ENCODE results near the gene HINFP.

The HINFP gene

DNA sequence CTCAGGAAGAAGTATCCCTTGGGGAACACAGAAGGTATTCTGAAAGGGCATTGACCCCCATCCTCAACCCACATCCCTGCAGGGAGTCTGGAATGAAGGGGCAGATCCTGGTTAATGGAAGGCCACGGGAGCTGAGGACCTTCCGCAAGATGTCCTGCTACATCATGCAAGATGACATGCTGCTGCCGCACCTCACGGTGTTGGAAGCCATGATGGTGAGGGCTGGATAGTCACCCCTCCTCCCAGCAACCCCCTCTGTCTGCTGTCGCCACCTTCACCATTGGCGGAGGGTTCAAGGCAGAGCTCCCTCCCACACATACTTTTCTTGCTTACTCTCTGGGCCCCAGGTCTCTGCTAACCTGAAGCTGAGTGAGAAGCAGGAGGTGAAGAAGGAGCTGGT lies 32.8 kb downstream of the HINFP start:
- TF ChIP-seq, protein P1, sequence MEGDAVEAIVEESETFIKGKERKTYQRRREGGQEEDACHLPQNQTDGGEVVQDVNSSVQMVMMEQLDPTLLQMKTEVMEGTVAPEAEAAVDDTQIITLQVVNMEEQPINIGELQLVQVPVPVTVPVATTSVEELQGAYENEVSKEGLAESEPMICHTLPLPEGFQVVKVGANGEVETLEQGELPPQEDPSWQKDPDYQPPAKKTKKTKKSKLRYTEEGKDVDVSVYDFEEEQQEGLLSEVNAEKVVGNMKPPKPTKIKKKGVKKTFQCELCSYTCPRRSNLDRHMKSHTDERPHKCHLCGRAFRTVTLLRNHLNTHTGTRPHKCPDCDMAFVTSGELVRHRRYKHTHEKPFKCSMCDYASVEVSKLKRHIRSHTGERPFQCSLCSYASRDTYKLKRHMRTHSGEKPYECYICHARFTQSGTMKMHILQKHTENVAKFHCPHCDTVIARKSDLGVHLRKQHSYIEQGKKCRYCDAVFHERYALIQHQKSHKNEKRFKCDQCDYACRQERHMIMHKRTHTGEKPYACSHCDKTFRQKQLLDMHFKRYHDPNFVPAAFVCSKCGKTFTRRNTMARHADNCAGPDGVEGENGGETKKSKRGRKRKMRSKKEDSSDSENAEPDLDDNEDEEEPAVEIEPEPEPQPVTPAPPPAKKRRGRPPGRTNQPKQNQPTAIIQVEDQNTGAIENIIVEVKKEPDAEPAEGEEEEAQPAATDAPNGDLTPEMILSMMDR (IDR thresholded peaks at IDR 0.05; ENCODE audit: low read depth, low read length, missing control alignments), result no peak
- no peak overlapping the region for H3K4me3 ChIP-seq (replicated peaks; ENCODE audit: low read depth, low read length)
- DNase-seq (ENCODE audit: extremely low read depth, low read depth), result no peak

DNA sequence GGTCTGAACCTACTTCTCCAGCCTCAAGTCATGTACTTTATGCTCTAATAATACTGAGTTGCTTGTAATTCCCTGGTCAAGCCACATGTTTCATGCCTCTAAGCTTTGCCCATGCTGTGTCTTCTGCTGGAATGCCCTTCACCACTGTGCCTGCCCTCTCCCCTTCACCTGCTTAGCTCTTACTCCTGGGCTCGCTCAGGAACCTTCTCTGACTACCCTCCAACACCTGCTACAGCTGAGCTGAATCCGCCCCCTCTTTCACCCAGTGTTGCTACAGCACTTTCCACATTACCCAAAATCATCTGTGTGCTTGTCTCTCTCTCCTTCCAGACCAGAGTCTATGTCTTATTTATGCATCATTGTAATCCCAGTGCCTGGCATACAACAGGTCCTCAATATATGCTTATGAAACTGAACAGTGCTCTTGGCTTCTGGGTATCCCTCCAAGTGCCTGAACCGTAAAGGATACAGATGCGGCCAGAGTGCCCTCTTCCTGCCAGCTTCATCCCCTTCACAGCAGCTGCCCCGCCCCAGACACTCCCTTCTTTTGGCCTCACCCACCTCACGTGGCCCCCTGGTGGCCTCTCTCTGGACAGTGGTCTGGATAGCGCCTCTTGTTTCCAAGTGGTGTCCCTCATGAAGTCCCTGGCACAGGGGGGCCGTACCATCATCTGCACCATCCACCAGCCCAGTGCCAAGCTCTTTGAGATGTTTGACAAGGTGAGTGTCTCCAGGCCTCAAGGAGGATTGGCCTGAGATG lies 34.5 kb downstream of the HINFP start:
- DNase-seq (ENCODE audit: extremely low read depth, low read depth), result no peak
- TF ChIP-seq, protein P1 (IDR thresholded peaks at IDR 0.05; ENCODE audit: low read depth, low read length, missing control alignments), result peak; percentile 47
- no peak overlapping the region for H3K4me3 ChIP-seq (replicated peaks; ENCODE audit: low read depth, low read length)

DNA sequence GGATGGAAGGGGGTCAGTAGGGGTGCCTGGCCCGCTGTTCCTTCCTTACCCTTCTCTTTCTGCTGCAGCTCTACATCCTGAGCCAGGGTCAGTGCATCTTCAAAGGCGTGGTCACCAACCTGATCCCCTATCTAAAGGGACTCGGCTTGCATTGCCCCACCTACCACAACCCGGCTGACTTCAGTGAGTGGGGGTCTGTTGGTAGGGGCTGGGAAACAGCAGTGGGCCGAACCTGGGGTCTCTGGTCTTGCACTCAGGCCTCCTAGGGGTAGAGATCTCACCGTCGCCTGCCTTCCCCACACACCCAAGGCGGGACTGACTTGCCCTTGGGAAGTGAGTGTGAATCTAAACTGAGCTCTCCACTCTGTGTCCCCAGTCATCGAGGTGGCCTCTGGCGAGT lies 35.1 kb downstream of the HINFP start:
- TF ChIP-seq, protein P1 (IDR thresholded peaks at IDR 0.05; ENCODE audit: low read depth, low read length, missing control alignments), result no peak
- no peak overlapping the region for H3K4me3 ChIP-seq (replicated peaks; ENCODE audit: low read depth, low read length)
- DNase-seq (ENCODE audit: extremely low read depth, low read depth), result no peak

GRCh38 chr11:119157063-119157462 lies 35.7 kb downstream of the HINFP start:
- TF ChIP-seq, protein P1 (IDR thresholded peaks at IDR 0.05; ENCODE audit: low read depth, low read length, missing control alignments), result no peak
- DNase-seq (ENCODE audit: extremely low read depth, low read depth), result no peak
- no peak overlapping the region for H3K4me3 ChIP-seq (replicated peaks; ENCODE audit: low read depth, low read length)

GRCh38 chr11:119158467-119158866 lies 37.1 kb downstream of the HINFP start:
- H3K4me3 ChIP-seq (replicated peaks; ENCODE audit: low read depth, low read length), result no peak overlapping the region
- TF ChIP-seq, protein P1 (IDR thresholded peaks at IDR 0.05; ENCODE audit: low read depth, low read length, missing control alignments), result no peak
- DNase-seq (ENCODE audit: extremely low read depth, low read depth), result no peak

- TF ChIP-seq, protein P1 (IDR thresholded peaks at IDR 0.05; ENCODE audit: low read depth, low read length, missing control alignments), result no peak
- no peak for DNase-seq (ENCODE audit: extremely low read depth, low read depth)
- no peak overlapping the region for H3K4me3 ChIP-seq (replicated peaks; ENCODE audit: low read depth, low read length)
These were observed 38.8 kb downstream of the HINFP start for GRCh38 chr11:119160151-119160550.

DNA sequence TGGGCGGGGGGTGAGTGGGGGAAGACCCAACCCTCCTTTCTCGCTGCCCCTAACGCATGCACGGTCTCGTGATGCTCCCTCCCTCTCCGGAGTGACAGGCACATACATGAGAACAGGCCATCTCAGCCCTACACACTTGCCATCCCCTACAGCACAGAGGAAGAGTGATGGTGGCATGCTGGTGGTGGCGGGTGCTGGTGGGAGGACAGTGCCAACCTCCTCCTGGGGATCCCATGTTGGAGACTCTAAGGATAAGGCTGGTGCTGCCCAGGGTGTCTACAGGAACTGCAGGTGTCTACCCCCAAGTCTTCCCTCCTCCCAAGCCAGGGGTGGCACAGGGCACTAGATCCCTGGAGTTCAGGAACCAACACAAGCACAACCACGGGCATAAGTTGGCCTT lies 40.5 kb downstream of the HINFP start:
- TF ChIP-seq, protein P1 (IDR thresholded peaks at IDR 0.05; ENCODE audit: low read depth, low read length, missing control alignments), result no peak
- no peak overlapping the region for H3K4me3 ChIP-seq (replicated peaks; ENCODE audit: low read depth, low read length)
- DNase-seq (ENCODE audit: extremely low read depth, low read depth), result no peak

Data from HFF-Myc (cell line).